VCaP (cell line): ENCODE measurements around the gene PTPRA.

ENCODE experiments used
- H3K27ac ChIP-seq: fragments of 450-650 bp; 2 replicates; pipeline ENCODE4 v1.5.1; 2017
- CTCF ChIP-seq: fragments of 450-650 bp; conservative IDR thresholded peaks from 2 replicates; pipeline ENCODE4 v1.5.1; 2017; ENCODE audit warnings: mild to moderate bottlenecking, moderate library complexity

PTPRA gene

GRCh38 chr20:2902818-2903217, 29.5 kb downstream of the PTPRA start:
- H3K27ac ChIP-seq = no peak overlapping the region
- TF ChIP-seq CTCF = no peak

GRCh38 chr20:2903686-2904085, 30.4 kb downstream of the PTPRA start:
- no peak overlapping the region for H3K27ac ChIP-seq
- TF ChIP-seq CTCF = no peak

- TF ChIP-seq CTCF = no peak
- H3K27ac ChIP-seq = no peak overlapping the region
These were observed 34.2 kb downstream of the PTPRA start for GRCh38 chr20:2907519-2907918.

GRCh38 chr20:2909953-2910352, 36.7 kb downstream of the PTPRA start:
- no peak for TF ChIP-seq CTCF
- H3K27ac ChIP-seq = no peak overlapping the region

GRCh38 chr20:2911200-2911599, 37.9 kb downstream of the PTPRA start:
- H3K27ac ChIP-seq = no peak overlapping the region
- no peak for TF ChIP-seq CTCF

GRCh38 chr20:2914160-2914559, 40.9 kb downstream of the PTPRA start:
- TF ChIP-seq CTCF = peak; percentile 74
- no peak overlapping the region for H3K27ac ChIP-seq

- TF ChIP-seq CTCF = no peak
- H3K27ac ChIP-seq = no peak overlapping the region
These were observed 44.0 kb downstream of the PTPRA start for GRCh38 chr20:2917266-2917665.
